Astrocyte of the hippocampus (primary cell): Measurements from ENCODE around the gene LRATD1.

Experiments
- DNase-seq: peaks from one replicate; pipeline ENCODE4 v3.0.0; 2011; ENCODE audit warnings: low read depth, low spot score

Gene LRATD1

DNA sequence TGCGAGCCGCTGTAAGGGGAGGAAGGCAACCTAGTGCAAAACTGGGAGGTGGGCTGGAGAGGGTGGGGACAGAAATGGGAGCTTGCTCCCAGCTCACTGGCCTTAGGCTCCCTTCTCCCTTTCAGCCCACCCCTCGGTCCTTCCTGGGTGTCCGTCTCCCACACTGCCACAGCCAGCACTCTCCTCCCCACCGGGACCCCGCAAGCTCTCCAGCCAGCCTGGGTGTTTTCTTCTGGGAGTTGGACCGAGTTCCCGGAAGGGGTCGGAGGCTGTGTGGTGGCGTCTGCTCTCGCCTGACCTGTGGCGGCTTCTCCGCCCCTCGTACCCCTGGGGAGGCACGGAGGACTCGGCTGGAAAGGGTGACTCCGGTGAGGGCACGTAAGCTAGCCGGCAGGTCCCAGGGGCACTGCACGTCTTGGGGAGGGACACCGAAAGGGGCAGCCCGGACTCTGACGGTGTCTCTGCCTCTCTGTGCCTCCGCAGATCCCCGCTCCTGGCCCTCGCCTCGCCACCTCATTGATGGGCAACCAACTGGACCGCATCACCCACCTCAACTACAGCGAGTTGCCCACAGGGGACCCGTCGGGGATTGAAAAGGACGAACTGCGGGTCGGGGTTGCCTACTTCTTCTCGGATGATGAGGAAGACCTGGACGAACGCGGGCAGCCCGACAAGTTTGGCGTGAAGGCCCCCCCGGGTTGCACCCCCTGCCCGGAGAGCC is 1.1 kb downstream of the LRATD1 start:
- DNase-seq, result peak; percentile 25

- DNase-seq, result no peak
Observed at GRCh38 chr2:14634182-14634488, 1.6 kb downstream of the LRATD1 start.

DNA sequence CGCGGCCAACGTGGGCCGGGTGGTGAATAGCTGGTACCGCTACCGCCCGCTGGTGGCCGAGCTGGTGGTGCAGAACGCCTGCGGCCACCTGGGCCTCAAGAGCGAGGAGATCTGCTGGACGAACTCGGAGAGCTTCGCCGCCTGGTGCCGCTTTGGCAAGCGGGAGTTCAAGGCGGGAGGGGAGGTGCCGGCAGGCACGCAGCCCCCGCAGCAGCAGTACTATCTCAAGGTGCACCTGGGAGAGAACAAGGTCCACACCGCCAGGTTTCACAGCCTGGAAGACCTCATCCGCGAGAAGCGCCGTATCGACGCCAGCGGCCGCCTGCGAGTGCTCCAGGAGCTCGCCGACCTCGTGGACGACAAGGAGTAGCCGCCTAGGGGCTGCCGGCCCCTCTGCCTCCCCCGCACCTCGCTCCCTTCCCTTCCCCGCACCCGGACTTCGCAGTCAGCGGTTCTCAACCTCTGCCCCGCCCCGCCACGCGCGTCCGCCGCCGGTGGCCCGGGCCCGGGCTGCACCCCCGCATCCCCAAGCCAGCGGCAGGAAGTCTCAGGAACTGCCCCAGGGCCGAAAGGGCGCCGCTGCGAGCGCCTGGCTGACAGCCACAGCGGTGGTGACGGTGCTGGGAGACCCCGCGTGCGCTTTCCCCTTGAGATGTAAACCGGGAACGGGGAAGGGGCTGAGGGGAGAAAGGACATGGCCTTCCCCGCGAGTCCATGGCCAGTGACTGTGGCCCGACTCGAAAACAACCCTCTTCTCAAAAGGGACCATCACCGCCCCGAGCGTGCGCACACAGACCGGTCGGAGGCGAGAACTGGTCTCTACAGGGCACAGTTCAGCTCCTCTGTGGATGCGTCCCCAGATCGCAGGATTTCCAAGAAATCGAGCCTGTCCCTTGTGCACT is 2.2 kb downstream of the LRATD1 start:
- peak; percentile 95 for DNase-seq

GRCh38 chr2:14635391-14635871 is 2.9 kb downstream of the LRATD1 start:
- peak; percentile 92 for DNase-seq

- no peak for DNase-seq
Observed at GRCh38 chr2:14638488-14638887, 6.0 kb downstream of the LRATD1 start.

DNA sequence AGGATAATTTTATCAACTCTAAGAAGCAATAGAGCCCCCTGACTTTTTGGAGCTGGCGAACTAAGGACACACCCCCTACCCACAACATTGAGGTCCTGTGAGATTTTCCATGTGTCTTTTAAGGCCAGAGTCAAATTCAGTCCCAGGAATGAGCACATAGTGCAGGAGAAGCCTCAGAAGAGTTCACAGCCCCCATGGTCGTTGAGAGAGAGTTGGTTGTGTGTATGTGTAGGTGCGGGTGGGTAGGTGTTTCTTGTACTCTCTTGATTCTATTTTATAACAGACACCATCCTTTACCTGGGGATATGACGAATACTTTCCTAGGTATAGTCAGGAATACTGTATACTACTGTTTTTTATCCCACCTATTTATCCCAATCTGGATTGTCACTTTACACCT is 8.6 kb downstream of the LRATD1 start:
- no peak for DNase-seq

DNA sequence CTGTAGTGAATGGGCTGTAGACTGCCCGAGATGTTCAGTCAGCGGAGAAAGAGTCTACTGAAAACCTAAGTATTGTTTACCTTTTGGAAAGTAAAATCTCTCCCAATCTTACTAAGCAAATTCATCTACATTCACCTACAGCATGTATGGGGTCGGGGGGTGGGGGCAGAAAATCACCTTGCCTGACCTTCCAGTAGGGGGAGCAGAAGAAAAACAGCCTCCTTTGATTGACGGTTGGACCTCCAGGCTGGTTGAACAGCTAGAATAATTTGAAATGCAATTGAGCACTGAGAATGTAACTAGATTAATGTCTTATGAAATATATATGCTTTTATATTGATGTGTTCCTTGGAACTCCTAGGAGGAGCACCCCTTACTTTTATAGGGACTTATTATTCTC is 10.0 kb downstream of the LRATD1 start:
- DNase-seq, result no peak

DNA sequence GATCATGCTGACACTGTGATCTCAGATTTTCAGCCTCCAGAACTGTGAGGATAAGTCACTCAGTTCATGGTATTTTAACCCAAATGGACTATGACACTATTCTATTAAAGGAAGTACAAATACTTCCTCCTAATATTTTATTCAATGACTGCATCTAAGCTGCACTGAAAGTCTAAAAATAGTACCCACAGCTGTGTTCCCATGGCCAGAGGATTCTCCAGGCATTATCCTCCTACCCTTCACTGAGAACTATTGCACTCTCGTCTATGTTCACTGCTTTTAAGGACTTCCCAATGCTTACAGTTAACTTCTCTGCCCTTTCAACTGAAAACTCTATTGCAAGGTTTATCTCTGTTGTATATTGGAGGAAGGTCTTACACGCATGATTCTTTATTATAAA is 15.2 kb downstream of the LRATD1 start:
- DNase-seq, result no peak

- DNase-seq, result no peak
Observed at GRCh38 chr2:14650066-14650465, 17.5 kb downstream of the LRATD1 start.

- no peak for DNase-seq
Observed at GRCh38 chr2:14654835-14655282, 22.3 kb downstream of the LRATD1 start.

- no peak for DNase-seq
Observed at GRCh38 chr2:14656146-14656545, 23.6 kb downstream of the LRATD1 start.

DNA sequence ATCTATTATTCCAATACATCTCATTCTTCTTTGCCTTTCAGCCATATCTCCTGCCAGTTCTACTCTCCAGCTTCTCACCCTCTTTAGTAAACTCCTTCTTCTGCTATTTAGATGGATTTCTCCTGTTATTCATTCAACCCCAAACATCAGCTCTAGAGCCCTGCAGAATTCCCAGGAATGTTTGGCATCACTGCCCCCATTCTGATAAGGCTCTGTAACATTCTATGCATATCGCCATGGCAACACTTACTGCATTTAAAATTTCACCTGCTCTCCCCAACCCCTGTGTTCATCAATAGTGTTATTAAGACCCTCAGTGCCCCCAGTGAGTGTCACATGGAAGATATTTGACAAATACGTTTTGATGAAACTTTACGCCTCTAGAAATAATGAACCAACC is 28.6 kb downstream of the LRATD1 start:
- DNase-seq, result no peak

- DNase-seq, result peak; percentile 85
Observed at GRCh38 chr2:14673351-14673875, 40.9 kb downstream of the LRATD1 start.

DNA sequence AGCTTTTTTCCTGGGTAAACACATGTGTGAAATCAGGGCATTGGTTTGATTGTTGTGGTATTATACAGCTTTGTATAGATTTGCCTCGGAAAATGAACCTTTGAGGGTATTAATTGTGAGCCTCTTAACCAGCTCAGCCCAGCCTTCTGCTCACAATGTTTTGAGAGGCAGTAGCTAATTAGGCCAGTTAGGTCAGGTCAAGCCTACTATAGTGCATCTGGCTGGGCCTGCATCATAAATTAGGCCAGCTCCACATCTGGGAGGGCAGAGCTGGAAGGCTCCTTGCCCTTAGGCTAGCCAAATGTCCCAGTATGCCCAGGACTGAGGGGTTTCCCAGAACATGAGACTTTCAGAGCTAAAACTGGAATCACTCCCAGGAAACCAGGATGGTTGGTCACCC is 43.0 kb downstream of the LRATD1 start:
- no peak for DNase-seq

- DNase-seq, result no peak
Observed at GRCh38 chr2:14676371-14676770, 43.9 kb downstream of the LRATD1 start.

DNA sequence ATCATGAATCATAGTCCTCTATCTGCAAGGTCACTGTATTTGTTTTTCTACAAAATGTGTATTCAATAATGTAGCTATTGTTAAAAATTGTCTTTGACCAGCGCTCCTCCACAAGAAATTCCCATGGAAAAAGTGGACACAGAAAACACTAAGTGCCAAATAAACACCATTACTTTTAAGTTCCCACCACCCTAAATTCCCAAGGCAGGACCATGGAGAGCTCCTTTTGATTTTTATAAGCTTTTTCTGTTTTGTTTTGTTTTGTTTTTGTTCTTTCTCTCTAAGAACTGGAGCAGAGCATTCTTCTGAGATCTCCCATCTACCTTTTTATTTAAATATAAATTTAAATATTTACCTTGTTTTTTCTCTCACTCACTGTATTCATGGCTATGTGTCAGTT is 44.5 kb downstream of the LRATD1 start:
- peak; percentile 45 for DNase-seq

DNA sequence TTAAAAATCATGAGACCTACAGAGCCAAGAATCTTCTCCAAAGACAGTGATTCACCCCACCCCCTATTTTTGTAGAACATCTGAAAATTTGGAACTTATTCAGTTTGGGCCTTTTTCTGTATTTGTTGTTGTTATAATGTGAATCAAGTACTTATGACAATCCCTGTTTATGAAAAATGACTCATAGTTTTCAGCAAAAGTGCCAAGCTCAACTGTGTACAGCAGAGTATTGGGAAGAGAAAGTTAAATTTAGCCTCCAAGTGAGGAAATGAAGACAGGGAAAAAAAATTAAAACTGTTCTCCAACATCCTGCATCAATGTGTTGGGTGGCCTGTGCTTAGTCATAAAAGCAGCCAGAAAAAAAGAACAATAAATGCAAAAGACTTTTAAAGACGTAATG is 46.2 kb downstream of the LRATD1 start:
- no peak for DNase-seq

GRCh38 chr2:14681608-14682007 is 49.1 kb downstream of the LRATD1 start:
- no peak for DNase-seq
